CD14-positive monocyte (primary cell): ENCODE data around the gene POGLUT3. TPM values are rescaled to one million over a fixed set of nuclear protein-coding genes. Genes with fewer than 3 reads are reported as not detected.

Experiments
- DNase-seq, 3 donors: peaks; one replicate each; pipeline ENCODE4 v3.0.0-alpha.2; 2011 to 2022
- H2AFZ ChIP-seq: 2 replicates; pipeline ENCODE4 v1.6.0; 2012; ENCODE audit warnings: mild to moderate bottlenecking, low read depth, low read length, inconsistent platforms; ENCODE audit not compliant: insufficient read depth, poor library complexity, severe bottlenecking
- H3K27ac ChIP-seq, 2 donors: 1 replicate in 1 of 2; 2 replicates in 1 of 2; pipeline ENCODE4 v1.5.1; 2012 to 2013; ENCODE audit warnings: low read length in 2 of 2, control low read depth in 1 of 2, inconsistent platforms in 1 of 2, low read depth in 1 of 2, mild to moderate bottlenecking in 1 of 2
- H3K27me3 ChIP-seq, 2 donors: one replicate each; pipeline versions ENCODE4 v1.6.0 to v1.6.1; 2011 to 2013; ENCODE audit warnings: low read length in 2 of 2; ENCODE audit not compliant: control insufficient read depth in 2 of 2, insufficient read depth in 2 of 2
- H3K36me3 ChIP-seq, 2 donors: replicated peaks in 1 of 2; 1 replicate in 1 of 2; 2 replicates in 1 of 2; pipeline versions ENCODE4 v1.5.1 to v1.6.1; 2012 to 2013; ENCODE audit warnings: low read length in 2 of 2, control low read depth in 1 of 2, inconsistent platforms in 1 of 2, mild to moderate bottlenecking in 1 of 2; ENCODE audit not compliant: insufficient read depth in 2 of 2, control insufficient read depth in 1 of 2
- H3K4me1 ChIP-seq, 2 donors: 1 replicate in 1 of 2; 2 replicates in 1 of 2; pipeline versions ENCODE4 v1.5.1 to v1.6.1; 2012 to 2013; ENCODE audit warnings: low read length in 2 of 2, control low read depth in 1 of 2, inconsistent platforms in 1 of 2, mild to moderate bottlenecking in 1 of 2, moderate library complexity in 1 of 2; ENCODE audit not compliant: insufficient read depth in 2 of 2, control insufficient read depth in 1 of 2
- H3K4me2 ChIP-seq: replicated peaks from 2 replicates; pipeline ENCODE3; 2012; ENCODE audit warnings: low read length, moderate library complexity, mild to moderate bottlenecking; ENCODE audit not compliant: poor library complexity, severe bottlenecking; ENCODE audit errors: extremely low read depth
- H3K4me3 ChIP-seq, 3 experiments: fragments of 200-600 bp in 1 of 3; sonication (generic) in 1 of 3; replicated peaks in 1 of 3; 1 replicate in 2 of 3; 2 replicates in 1 of 3; pipeline ENCODE4 v1.5.1; 2011 to 2013; ENCODE audit warnings: low read length in 3 of 3, mild to moderate bottlenecking in 3 of 3, control low read depth in 2 of 3, low read depth in 2 of 3, inconsistent platforms in 1 of 3, moderate library complexity in 1 of 3
- H3K79me2 ChIP-seq: 2 replicates; pipeline ENCODE4 v1.6.0; 2012; ENCODE audit warnings: mild to moderate bottlenecking, control low read depth, inconsistent platforms, low read length, moderate library complexity; ENCODE audit not compliant: insufficient read depth
- H3K9ac ChIP-seq: 2 replicates; pipeline ENCODE4 v1.6.0; 2017; ENCODE audit warnings: low read length, mild to moderate bottlenecking; ENCODE audit not compliant: insufficient read depth, poor library complexity, severe bottlenecking
- H3K9me3 ChIP-seq, 2 donors: replicated peaks in 1 of 2; 1 replicate in 1 of 2; 2 replicates in 1 of 2; pipeline versions ENCODE4 v1.5.1 to v1.6.1; 2012 to 2013; ENCODE audit warnings: low read length in 2 of 2, control low read depth in 1 of 2; ENCODE audit not compliant: control insufficient read depth in 1 of 2, insufficient read depth in 1 of 2
- H4K20me1 ChIP-seq: 2 replicates; pipeline ENCODE4 v1.6.0; 2012; ENCODE audit warnings: mild to moderate bottlenecking, low read length, control low read depth, moderate library complexity; ENCODE audit not compliant: insufficient read depth
- H3K27ac Mint-ChIP-seq, 7 donors: one replicate each; pipeline ENCODE4 v1.8.0; 2020; ENCODE audit warnings: mild to moderate bottlenecking in 7 of 7, mixed read lengths in 7 of 7, moderate library complexity in 6 of 7, inconsistent platforms in 2 of 7
- H3K27me3 Mint-ChIP-seq, 3 donors: one replicate each; pipeline ENCODE4 v1.8.0; 2021 to 2022; ENCODE audit warnings: low read depth in 3 of 3, mild to moderate bottlenecking in 3 of 3, mixed read lengths in 3 of 3, moderate library complexity in 3 of 3, inconsistent platforms in 1 of 3
- H3K36me3 Mint-ChIP-seq, 2 donors: one replicate each; pipeline ENCODE4 v1.8.0; 2020; ENCODE audit warnings: mixed read lengths in 2 of 2, inconsistent platforms in 1 of 2, mild to moderate bottlenecking in 1 of 2
- H3K4me1 Mint-ChIP-seq: one replicate; pipeline ENCODE4 v1.8.0; 2020; ENCODE audit warnings: mild to moderate bottlenecking, mixed read lengths
- H3K4me3 Mint-ChIP-seq, 2 donors: one replicate each; pipeline ENCODE4 v1.8.0; 2020; ENCODE audit warnings: mild to moderate bottlenecking in 2 of 2, mixed read lengths in 2 of 2, moderate library complexity in 1 of 2
- H3K9me3 Mint-ChIP-seq, 7 donors: one replicate each; pipeline ENCODE4 v1.8.0; 2020 to 2022; ENCODE audit warnings: mixed read lengths in 7 of 7, mild to moderate bottlenecking in 6 of 7, moderate library complexity in 6 of 7, inconsistent platforms in 2 of 7
- WGBS: methylation state at CpG from one replicate; pipeline ENCODE4 v1.1.5; 2013; ENCODE audit warnings: missing lambda C conversion rate; ENCODE audit not compliant: insufficient coverage; 5-methylcytosine and 5-hydroxymethylcytosine counted together
- intact Hi-C, 2 donors: fragments of 100-400 bp; cut with micrococcal nuclease; formaldehyde crosslinking; loops; one replicate each; pipeline versions ENCODE4 v1.15.0 to v1.15.1; 2023
- polyA plus RNA-seq, 3 donors: library from polyadenylated mRNA; depleted of rRNA in 1 of 3; unstranded in 2 of 3; stranded (reverse) in 1 of 3; fragments of 300-500 nt in 2 of 3; fragments of >200 nt in 1 of 3; fragmentation: Illumina TruSeq in 2 of 3; gene quantifications; 1 replicate in 2 of 3; 2 replicates in 1 of 3; pipeline ENCODE4 v1.2.3, GENCODE V29; 2012 to 2021
- TF ChIP-seq, protein P1 (sequence below): fragments of 200-600 bp; IDR thresholded peaks from one replicate; pipeline ENCODE4 v1.8.0; 2022; ENCODE audit warnings: antibody characterized with exemption, mild to moderate bottlenecking

Gene POGLUT3
- polyA plus RNA-seq, 3 donors: 0.64 to 1.2 (median 0.80) TPM

DNA sequence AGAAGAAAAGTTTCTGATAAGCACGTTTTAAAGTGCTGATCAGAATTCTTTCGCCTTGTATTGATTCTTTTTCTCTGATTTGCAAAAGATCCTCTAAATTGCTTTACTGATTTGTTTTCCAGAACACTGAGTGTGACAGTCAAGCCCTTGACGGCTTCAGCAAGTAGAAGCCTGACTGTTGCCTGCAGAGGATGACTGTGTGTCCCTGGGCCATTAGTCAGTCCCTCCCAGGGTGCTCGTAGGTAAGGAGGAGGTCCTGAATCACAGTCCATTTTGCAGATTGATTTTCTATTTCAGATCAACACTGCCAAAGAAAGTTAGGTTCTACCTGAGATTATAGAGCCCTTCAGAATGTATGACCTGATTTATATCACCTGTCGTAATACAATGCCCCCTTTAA, 38.6 kb upstream of the POGLUT3 start:
- H3K27ac Mint-ChIP-seq: no peak overlapping the region
- Histone ChIP-seq H3K79me2 (no peaks in the 10 kb centered on the region), H3K9me3 (no peaks in the 10 kb centered on the region), H3K4me1 (no peaks in the 10 kb centered on the region), H3K36me3 (no peaks in the 10 kb centered on the region), H2AFZ (no peak overlapping the region), H4K20me1 (no peaks in the 10 kb centered on the region), H3K4me2 (no peak overlapping the region), H3K4me3 (no peak overlapping the region), H3K27me3 (no peaks in the 10 kb centered on the region), H3K27ac (no peak overlapping the region), H3K9ac (no peak overlapping the region)
- peaks cover 0 to 5% (median 0%) of the 10 kb centered on the region in 3 donors for H3K27me3 Mint-ChIP-seq
- intact Hi-C loops: no loop called here
- TF ChIP-seq, protein P1, sequence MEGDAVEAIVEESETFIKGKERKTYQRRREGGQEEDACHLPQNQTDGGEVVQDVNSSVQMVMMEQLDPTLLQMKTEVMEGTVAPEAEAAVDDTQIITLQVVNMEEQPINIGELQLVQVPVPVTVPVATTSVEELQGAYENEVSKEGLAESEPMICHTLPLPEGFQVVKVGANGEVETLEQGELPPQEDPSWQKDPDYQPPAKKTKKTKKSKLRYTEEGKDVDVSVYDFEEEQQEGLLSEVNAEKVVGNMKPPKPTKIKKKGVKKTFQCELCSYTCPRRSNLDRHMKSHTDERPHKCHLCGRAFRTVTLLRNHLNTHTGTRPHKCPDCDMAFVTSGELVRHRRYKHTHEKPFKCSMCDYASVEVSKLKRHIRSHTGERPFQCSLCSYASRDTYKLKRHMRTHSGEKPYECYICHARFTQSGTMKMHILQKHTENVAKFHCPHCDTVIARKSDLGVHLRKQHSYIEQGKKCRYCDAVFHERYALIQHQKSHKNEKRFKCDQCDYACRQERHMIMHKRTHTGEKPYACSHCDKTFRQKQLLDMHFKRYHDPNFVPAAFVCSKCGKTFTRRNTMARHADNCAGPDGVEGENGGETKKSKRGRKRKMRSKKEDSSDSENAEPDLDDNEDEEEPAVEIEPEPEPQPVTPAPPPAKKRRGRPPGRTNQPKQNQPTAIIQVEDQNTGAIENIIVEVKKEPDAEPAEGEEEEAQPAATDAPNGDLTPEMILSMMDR: no peak
- WGBS: 92% methylated on average over 3 of the region's 5 CpGs
- no peak overlapping the region for H3K4me3 Mint-ChIP-seq
- peaks cover 0 to 5% (median 0%) of the 10 kb centered on the region in 7 donors for H3K9me3 Mint-ChIP-seq
- H3K4me1 Mint-ChIP-seq: no peaks in the 10 kb centered on the region
- no peak for DNase-seq
- H3K36me3 Mint-ChIP-seq: no peaks in the 10 kb centered on the region

DNA sequence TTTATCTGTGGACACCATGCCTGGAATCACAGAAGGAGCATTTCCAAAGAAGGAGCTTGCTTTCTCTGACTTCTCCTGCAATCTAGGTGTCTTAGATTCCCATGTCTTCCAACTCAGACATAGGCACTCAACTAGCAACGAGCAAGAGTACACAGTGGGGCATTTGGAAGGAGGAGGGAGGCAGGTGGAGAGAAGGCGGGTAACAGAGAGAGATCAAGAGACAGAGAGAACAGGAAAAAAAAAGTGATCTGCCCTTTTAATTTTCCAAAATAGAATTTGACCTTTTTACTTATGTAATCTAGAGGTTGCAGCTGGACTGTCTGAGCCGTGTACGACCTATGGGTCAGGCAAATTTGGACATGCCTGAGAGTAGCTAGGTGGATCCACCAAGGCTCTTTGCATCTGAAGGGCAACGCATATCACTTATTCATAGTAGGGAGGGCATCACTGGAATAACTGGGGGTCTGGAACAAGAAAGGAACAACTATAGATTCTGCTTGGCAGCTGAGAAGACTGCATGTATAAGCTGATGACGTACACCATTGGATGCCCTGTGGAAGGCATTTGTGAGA, 37.3 kb upstream of the POGLUT3 start:
- H3K27ac ChIP-seq: no peak overlapping the region
- intact Hi-C loops: no loop called here
- no peak overlapping the region for H2AFZ ChIP-seq
- Mint-ChIP-seq H3K27me3 (no peaks in the 10 kb centered on the region), H3K9me3 (peaks cover 0 to 5% (median 0%) of the 10 kb centered on the region in 7 donors), H3K36me3 (no peaks in the 10 kb centered on the region), H3K27ac (no peak overlapping the region), H3K4me3 (no peak overlapping the region), H3K4me1 (no peaks in the 10 kb centered on the region)
- no peaks in the 10 kb centered on the region for H3K79me2 ChIP-seq
- H3K36me3 ChIP-seq: no peaks in the 10 kb centered on the region
- no peaks in the 10 kb centered on the region for H3K27me3 ChIP-seq
- 86% methylated on average over 3 of the region's 6 CpGs for WGBS
- no peaks in the 10 kb centered on the region for H3K9me3 ChIP-seq
- no peaks in the 10 kb centered on the region for H3K4me1 ChIP-seq
- no peaks in the 10 kb centered on the region for H4K20me1 ChIP-seq
- H3K4me3 ChIP-seq: no peak overlapping the region
- no peak overlapping the region for H3K9ac ChIP-seq
- TF ChIP-seq, protein P1: no peak
- DNase-seq: no peak
- no peak overlapping the region for H3K4me2 ChIP-seq
